GM21528 (cell line): Measurements from ENCODE around the gene GPR61.

Experiments used
- ATAC-seq: cut with Tn5 transposase; IDR thresholded peaks from one replicate; pipeline ENCODE4 v1.9.1; 2021; ENCODE audit warnings: mild to moderate bottlenecking, moderate library complexity; ENCODE audit not compliant: unreplicated experiment, low FRiP score

Gene GPR61, protein sequence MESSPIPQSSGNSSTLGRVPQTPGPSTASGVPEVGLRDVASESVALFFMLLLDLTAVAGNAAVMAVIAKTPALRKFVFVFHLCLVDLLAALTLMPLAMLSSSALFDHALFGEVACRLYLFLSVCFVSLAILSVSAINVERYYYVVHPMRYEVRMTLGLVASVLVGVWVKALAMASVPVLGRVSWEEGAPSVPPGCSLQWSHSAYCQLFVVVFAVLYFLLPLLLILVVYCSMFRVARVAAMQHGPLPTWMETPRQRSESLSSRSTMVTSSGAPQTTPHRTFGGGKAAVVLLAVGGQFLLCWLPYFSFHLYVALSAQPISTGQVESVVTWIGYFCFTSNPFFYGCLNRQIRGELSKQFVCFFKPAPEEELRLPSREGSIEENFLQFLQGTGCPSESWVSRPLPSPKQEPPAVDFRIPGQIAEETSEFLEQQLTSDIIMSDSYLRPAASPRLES

DNA sequence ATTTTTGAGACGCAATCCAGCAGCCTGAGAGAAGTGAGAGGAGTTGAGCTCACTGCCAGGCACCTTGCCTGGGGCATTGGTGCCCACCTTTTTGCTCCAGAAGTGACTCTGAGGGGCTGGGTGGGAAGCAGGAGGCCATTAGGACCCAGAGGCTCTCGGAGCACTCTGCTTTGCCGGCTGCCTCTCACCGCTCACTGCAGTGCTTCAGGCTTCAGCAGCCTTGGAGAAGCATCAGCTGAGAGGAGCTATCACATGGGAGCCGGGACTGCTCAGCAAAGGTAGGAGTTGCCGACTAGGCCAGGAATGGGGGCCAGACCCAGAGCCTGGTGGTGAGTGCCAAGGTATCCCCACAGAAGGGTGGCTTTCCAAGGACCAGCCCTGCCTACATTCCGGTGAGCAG, at the start of gene GPR61:
Gene GPR61, plus strand, starts transcription at position 197 of the 400 bp plus-strand sequence. CDS start 3,151 bp downstream, outside the sequence.
- ATAC-seq: no peak

DNA sequence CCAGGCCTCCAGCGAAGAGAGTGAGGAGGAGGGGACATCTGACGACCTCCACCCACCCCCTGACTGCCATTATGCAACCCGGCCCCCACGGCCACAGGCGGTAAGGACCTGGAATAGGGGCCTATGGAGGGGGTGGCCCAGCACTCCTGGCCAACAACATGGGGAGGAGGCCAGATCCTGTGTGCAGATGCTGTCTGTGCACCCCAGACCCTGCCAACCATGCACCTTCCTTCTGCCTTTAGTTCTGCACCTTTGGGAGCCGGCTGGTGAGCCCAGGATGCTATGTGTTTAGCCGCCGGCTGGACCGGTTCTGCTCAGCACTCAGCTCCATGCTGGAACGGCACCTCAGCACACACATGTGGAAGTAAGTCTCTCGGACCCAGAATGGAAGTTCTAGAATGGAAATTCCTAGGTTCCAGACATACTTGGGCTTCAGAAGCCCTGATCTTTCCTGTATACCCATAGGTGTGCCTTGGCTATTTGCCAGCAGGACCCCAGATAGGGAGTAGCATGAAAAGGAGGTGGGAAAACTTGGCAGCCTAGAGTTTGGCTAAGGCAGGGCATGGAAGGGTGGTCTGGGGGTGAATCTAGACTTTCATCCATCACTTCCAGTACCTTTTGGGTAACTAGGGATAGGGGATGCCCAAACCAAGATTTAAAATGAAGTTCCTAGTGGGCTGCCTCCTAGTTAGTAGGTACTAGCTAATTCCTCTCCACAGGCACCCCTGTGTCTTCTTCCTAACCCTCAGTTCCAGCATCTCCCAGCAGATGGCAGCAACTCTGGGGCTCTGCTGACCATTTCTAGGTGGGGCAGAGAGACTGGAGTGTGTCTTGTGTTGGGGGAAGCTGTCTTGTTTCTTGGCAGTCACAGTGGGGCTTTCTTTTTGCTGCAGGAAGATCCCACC, 49.4 kb upstream of the GPR61 start:
- no peak for ATAC-seq

DNA sequence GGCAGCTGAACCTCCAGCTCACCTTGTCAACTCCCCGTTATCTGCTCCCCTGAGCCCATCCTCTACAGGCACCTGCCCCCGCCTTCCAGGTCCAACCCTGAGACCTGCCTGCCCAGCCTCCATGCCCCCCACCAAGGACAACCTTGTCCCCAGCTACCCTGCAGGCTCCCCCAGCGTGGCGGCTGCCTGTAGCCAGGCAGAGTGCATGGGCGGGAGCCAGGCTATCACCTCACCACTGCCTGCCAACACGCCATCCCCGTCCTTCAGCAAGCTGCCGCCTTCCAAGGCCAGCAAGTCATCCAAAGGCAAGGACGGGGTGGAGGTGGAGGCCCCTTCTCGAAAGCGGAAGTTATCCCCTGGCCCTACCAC, 48.8 kb upstream of the GPR61 start:
- ATAC-seq: no peak

- ATAC-seq: no peak
Measured at GRCh38 chr1:109491372-109491771, 48.3 kb upstream of the GPR61 start.

DNA sequence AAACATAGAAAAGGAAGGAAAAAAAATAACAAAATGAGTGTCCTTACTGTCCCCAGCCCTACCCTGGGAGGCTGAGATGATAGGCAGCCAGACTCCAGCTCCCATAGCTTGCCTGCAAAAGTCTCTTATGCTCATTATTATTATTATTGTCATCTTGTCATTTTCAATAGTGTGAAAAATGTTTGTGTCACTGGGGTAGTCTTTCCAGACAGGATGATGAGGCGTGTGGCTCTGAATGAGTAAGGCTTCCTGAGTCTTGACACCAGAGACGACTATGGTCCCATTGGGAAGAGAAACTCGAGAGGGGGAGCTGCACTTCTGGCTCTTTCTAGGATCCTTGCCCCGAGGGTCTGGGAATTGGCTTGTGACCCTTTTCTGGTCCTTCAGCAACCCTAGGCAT, 46.9 kb upstream of the GPR61 start:
- no peak for ATAC-seq

GRCh38 chr1:109493227-109493626, 46.4 kb upstream of the GPR61 start:
- ATAC-seq: no peak

DNA sequence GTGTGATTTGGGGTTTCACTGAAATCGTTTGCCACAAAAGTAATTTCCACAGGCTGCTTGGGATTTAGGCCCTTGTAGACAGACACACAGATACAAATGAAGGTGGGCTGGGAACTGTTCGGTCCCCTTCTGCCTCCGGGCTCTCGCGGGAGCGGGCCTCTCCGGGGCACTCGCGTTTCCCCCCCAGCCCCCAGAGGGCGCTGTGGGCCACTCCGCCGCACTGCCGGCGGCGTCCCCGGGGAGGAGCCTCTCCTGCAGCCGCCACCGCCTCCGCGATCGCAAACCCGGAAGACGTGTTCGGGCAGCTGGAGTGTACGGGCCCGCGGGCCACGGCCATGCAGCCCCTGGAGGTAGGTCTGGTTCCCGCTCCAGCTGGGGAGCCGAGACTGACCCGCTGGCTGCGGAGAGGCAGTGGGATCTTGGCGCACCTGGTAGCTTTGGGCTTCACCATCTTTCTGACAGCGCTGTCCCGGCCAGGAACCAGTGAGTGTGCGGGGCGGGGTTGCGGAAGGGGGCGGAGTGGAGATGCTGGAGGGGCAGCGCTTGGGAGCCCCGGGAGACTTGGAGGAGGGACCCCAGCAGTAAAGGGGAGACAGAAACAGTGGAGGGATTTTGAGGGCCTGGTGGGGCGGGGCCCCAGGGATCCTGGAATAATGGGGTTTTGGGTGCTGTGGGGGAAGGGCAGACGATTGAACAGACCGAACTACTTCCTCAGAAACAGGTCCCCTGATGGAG, 45.7 kb upstream of the GPR61 start, which contains the start of gene CYB561D1:
Gene CYB561D1, plus strand, starts transcription at position 290 of the 735 bp plus-strand sequence. Its CDS starts 46 bp downstream, at position 336.
- peak; percentile 82 for ATAC-seq

DNA sequence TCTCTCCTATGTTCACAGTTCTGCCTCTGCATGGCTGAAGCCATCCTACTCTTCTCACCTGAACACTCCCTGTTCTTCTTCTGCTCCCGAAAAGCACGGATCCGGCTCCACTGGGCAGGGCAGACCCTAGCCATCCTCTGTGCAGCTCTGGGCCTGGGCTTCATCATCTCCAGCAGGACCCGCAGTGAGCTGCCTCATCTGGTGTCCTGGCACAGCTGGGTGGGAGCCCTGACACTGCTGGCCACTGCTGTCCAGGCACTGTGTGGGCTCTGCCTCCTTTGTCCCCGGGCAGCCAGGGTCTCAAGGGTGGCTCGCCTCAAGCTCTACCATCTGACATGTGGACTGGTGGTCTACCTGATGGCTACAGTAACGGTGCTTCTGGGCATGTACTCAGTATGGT, 43.9 kb upstream of the GPR61 start:
- ATAC-seq: no peak

GRCh38 chr1:109497449-109498160, 42.1 kb upstream of the GPR61 start:
- ATAC-seq: no peak

- no peak for ATAC-seq
Measured at GRCh38 chr1:109498161-109498801, 41.4 kb upstream of the GPR61 start.

GRCh38 chr1:109499081-109499480, 40.6 kb upstream of the GPR61 start:
- no peak for ATAC-seq

DNA sequence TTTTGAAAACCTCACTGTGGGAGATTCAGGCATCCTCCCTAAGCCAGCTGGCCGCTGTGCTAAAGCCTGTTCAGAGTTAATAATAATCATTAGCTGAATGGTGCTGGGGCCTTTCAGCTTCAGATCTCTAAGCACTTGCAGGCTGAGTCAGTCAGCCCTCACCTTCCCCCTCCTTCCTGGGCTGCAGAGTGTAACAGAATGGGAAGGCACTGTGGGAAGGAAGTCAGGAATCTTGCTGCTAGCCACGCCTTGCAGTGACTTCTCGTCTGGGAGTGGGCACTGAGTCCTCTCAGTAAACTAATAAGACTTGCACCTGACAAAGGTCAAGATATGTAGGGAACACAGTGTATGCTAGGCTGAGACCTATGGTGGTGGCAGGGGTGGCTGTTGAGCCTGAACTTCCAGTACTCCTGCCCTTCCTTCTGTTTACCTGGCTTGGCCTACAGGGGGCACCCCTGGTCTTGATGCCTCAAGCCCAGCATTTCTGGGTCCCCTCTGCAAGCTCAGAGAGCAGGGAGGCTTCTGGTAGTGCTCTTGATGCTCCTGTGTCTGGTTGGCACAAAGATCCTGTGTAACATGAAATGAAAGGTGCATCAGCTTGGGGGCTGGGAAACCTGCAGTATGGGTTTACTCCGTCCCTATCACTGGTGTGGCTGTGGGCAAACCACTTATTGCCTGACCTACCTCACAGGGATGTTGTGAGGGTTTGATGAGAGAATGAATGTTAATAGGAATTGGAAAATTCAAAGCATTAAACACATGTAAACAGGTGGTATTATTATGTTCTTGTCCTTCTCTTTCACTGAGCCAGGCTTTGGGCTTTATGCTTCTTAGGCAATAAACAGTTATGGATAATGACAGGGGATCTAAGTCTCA, 39.8 kb upstream of the GPR61 start:
- no peak for ATAC-seq

GRCh38 chr1:109500941-109501381, 38.7 kb upstream of the GPR61 start:
- no peak for ATAC-seq

GRCh38 chr1:109501644-109502363, 37.9 kb upstream of the GPR61 start:
- ATAC-seq: no peak

DNA sequence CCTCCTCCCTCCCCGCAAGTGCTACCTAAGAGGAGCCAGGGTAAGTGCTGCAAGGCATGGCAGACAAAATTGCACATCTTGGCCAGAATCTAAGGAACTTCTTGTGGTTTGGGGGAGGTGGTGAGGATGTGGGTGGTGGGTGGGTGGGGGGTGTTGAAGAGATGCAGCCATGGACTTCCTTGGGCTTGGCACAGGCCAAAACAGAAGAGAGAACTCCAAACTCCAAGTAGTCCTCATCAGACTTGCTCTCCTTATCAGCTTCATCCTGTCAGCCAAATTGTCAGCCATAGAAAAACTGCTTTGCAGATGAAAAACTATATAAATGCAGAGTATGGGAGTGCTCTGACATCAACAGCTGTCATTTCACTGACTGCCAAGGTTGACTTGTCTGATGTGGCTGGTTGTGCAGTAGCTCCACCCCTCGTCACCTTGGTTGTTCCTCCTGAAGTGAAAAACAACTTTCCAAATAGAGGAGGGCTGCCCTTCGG, 37.3 kb upstream of the GPR61 start:
- ATAC-seq: no peak

- no peak for ATAC-seq
Measured at GRCh38 chr1:109503935-109504334, 35.7 kb upstream of the GPR61 start.

GRCh38 chr1:109504974-109505373, 34.7 kb upstream of the GPR61 start:
- no peak for ATAC-seq
